Neuronal stem cell (in vitro differentiated cells): Measurements from ENCODE around the gene HAAO.

Experiments
- DNase-seq: peaks from one replicate; pipeline ENCODE4 v3.0.0-alpha.2; 2013; ENCODE audit warnings: low spot score
- H2AFZ ChIP-seq: one replicate; pipeline ENCODE4 v1.6.1; 2013; ENCODE audit warnings: mild to moderate bottlenecking, low read length, inconsistent platforms
- H2AK5ac ChIP-seq: 2 replicates; pipeline ENCODE4 v1.6.1; 2013; ENCODE audit warnings: low read depth, mild to moderate bottlenecking, inconsistent platforms, low read length, moderate library complexity, mixed read lengths
- H2BK120ac ChIP-seq: 2 replicates; pipeline ENCODE4 v1.6.1; 2013; ENCODE audit warnings: low read depth, mild to moderate bottlenecking, inconsistent platforms, low read length, moderate library complexity, mixed read lengths
- H2BK12ac ChIP-seq: one replicate; pipeline ENCODE4 v1.6.1; 2013; ENCODE audit warnings: low read length, inconsistent platforms
- H2BK15ac ChIP-seq: 2 replicates; pipeline ENCODE4 v1.6.1; 2013; ENCODE audit warnings: mild to moderate bottlenecking, low read length, inconsistent platforms, mixed read lengths
- H2BK5ac ChIP-seq: one replicate; pipeline ENCODE4 v1.6.1; 2013; ENCODE audit warnings: inconsistent platforms, mild to moderate bottlenecking, low read length, moderate library complexity
- H3K14ac ChIP-seq: one replicate; pipeline ENCODE4 v1.6.1; 2013; ENCODE audit warnings: low read length, inconsistent platforms
- H3K18ac ChIP-seq: 2 replicates; pipeline ENCODE4 v1.6.1; 2013; ENCODE audit warnings: low read length, inconsistent platforms
- H3K23ac ChIP-seq: 2 replicates; pipeline ENCODE4 v1.6.1; 2013; ENCODE audit warnings: low read depth, mild to moderate bottlenecking, mixed read lengths, low read length, inconsistent platforms; ENCODE audit not compliant: poor library complexity
- H3K27ac ChIP-seq: replicated peaks from 3 replicates; pipeline ENCODE4 v1.5.1; 2013; ENCODE audit warnings: low read length, inconsistent platforms
- H3K27me3 ChIP-seq, 3 experiments: 2 replicates each; pipeline ENCODE4 v1.6.1; 2013; ENCODE audit warnings: low read length in 3 of 3, mild to moderate bottlenecking in 2 of 3, inconsistent platforms in 1 of 3, low read depth in 1 of 3, mixed read lengths in 1 of 3, moderate library complexity in 1 of 3; ENCODE audit not compliant: control insufficient read depth in 3 of 3, insufficient read depth in 3 of 3
- H3K36me3 ChIP-seq, 2 donors: replicated peaks in 1 of 2; 2 replicates each; pipeline ENCODE4 v1.6.1; 2013; ENCODE audit warnings: low read length in 2 of 2; ENCODE audit not compliant: control insufficient read depth in 2 of 2, insufficient read depth in 2 of 2
- H3K4ac ChIP-seq: 2 replicates; pipeline ENCODE4 v1.6.1; 2013; ENCODE audit warnings: inconsistent platforms, mild to moderate bottlenecking, low read length, moderate library complexity
- H3K4me1 ChIP-seq, 2 donors: 1 replicate in 1 of 2; 2 replicates in 1 of 2; pipeline ENCODE4 v1.6.1; 2013; ENCODE audit warnings: low read length in 2 of 2, low read depth in 1 of 2; ENCODE audit not compliant: control insufficient read depth in 2 of 2, insufficient read depth in 1 of 2
- H3K4me2 ChIP-seq: one replicate; pipeline ENCODE4 v1.6.1; 2013; ENCODE audit warnings: mild to moderate bottlenecking, low read length, inconsistent platforms; ENCODE audit not compliant: insufficient read depth, poor library complexity, severe bottlenecking
- H3K4me3 ChIP-seq, 2 donors: 2 replicates each; pipeline ENCODE4 v1.5.1; 2013; ENCODE audit warnings: low read length in 2 of 2, mild to moderate bottlenecking in 2 of 2, inconsistent platforms in 1 of 2, moderate library complexity in 1 of 2
- H3K79me1 ChIP-seq: one replicate; pipeline ENCODE4 v1.6.1; 2013; ENCODE audit warnings: low read depth, mild to moderate bottlenecking, inconsistent platforms, low read length, moderate library complexity
- H3K9ac ChIP-seq: one replicate; pipeline ENCODE4 v1.6.1; 2013; ENCODE audit warnings: mild to moderate bottlenecking, low read depth, low read length, inconsistent platforms; ENCODE audit not compliant: poor library complexity
- H3K9me3 ChIP-seq, 2 donors: replicated peaks in 1 of 2; 2 replicates each; pipeline versions ENCODE3 to v1.6.1; 2013; ENCODE audit warnings: low read length in 2 of 2, mild to moderate bottlenecking in 2 of 2, inconsistent platforms in 1 of 2, low read depth in 1 of 2, mixed read lengths in 1 of 2, moderate library complexity in 1 of 2; ENCODE audit not compliant: control insufficient read depth in 2 of 2, insufficient read depth in 1 of 2
- H4K8ac ChIP-seq: one replicate; pipeline ENCODE4 v1.6.1; 2013; ENCODE audit warnings: low read depth, mild to moderate bottlenecking, inconsistent platforms, low read length, moderate library complexity
- H4K91ac ChIP-seq: one replicate; pipeline ENCODE4 v1.6.1; 2013; ENCODE audit warnings: low read length, low read depth, mild to moderate bottlenecking, inconsistent platforms; ENCODE audit not compliant: poor library complexity
- WGBS, 2 donors: extraction: QIAGEN DNeasy Blood & Tissue Kit; methylation state at CpG; one replicate each; pipeline ENCODE4 v1.1.7; 2013; ENCODE audit warnings: missing lambda C conversion rate in 2 of 2, mixed read lengths in 1 of 2; ENCODE audit not compliant: insufficient read length in 2 of 2, insufficient replicate concordance in 1 of 2; ENCODE audit errors: extremely low coverage in 2 of 2; 5-methylcytosine and 5-hydroxymethylcytosine counted together

Gene HAAO

GRCh38 chr2:42796427-42797248 is 4.3 kb upstream of the HAAO start:
- no peak overlapping the region for H3K4me3 ChIP-seq
- no peak for DNase-seq
- H3K23ac ChIP-seq: no peak overlapping the region
- no peak overlapping the region for H3K4me2 ChIP-seq
- H2BK15ac ChIP-seq: no peak overlapping the region
- no peak overlapping the region for H2AK5ac ChIP-seq
- no peak overlapping the region for H3K4ac ChIP-seq
- H3K9me3 ChIP-seq: peaks cover 3 to 12% of the 10 kb centered on the region in 2 donors
- H3K14ac ChIP-seq: no peak overlapping the region
- H3K27me3 ChIP-seq: peaks cover 0 to 4% (median 0%) of the 10 kb centered on the region in 3 experiments
- no peak overlapping the region for H4K8ac ChIP-seq
- WGBS, 2 donors: no CpG with 5 or more reads among the region's 7 CpGs
- H4K91ac ChIP-seq: no peak overlapping the region
- H2BK5ac ChIP-seq: no peak overlapping the region
- H2BK120ac ChIP-seq: no peak overlapping the region
- no peak overlapping the region for H3K9ac ChIP-seq
- H2AFZ ChIP-seq: no peak overlapping the region
- no peaks in the 10 kb centered on the region for H3K79me1 ChIP-seq
- H2BK12ac ChIP-seq: no peak overlapping the region
- no peaks in the 10 kb centered on the region for H3K36me3 ChIP-seq
- no peak overlapping the region for H3K18ac ChIP-seq
- peaks cover 0 to 4% of the 10 kb centered on the region in 2 donors for H3K4me1 ChIP-seq
- H3K27ac ChIP-seq: no peak overlapping the region

GRCh38 chr2:42795841-42796301 is 3.5 kb upstream of the HAAO start:
- Histone ChIP-seq H2BK12ac (no peak overlapping the region), H3K9ac (no peak overlapping the region), H4K91ac (no peak overlapping the region)

GRCh38 chr2:42795275-42795674 is 2.9 kb upstream of the HAAO start:
- Histone ChIP-seq H3K79me1 (no peaks in the 10 kb centered on the region), H4K8ac (no peak overlapping the region), H3K4ac (no peak overlapping the region), H3K4me3 (no peak overlapping the region), H3K36me3 (no peaks in the 10 kb centered on the region), H2AK5ac (no peak overlapping the region), H2AFZ (no peak overlapping the region), H3K4me2 (no peak overlapping the region), H3K23ac (no peak overlapping the region), H2BK5ac (no peak overlapping the region), H2BK120ac (no peak overlapping the region), H3K27me3 (peaks cover 0 to 8% (median 0%) of the 10 kb centered on the region in 3 experiments), H3K14ac (no peak overlapping the region), H3K4me1 (peaks cover 0 to 4% of the 10 kb centered on the region in 2 donors), H3K9me3 (peaks cover 3 to 12% of the 10 kb centered on the region in 2 donors), H3K9ac (no peak overlapping the region), H2BK15ac (no peak overlapping the region), H4K91ac (no peak overlapping the region), H3K18ac (no peak overlapping the region), H3K27ac (no peak overlapping the region), H2BK12ac (no peak overlapping the region)
- no peak for DNase-seq
- no CpG with 5 or more reads among the region's 6 CpGs for WGBS, 2 donors

More at GRCh38 chr2:42795841-42796301, 3.5 kb upstream of the HAAO start:
- no peak overlapping the region for H2BK15ac ChIP-seq
- DNase-seq: no peak
- H3K9me3 ChIP-seq: peaks cover 3 to 12% of the 10 kb centered on the region in 2 donors
- peak overlapping the region; percentile 43 for H2AFZ ChIP-seq
- H3K79me1 ChIP-seq: no peaks in the 10 kb centered on the region
- no CpG with 5 or more reads among the region's 3 CpGs for WGBS, 2 donors
- H3K4me3 ChIP-seq: no peak overlapping the region
- H2BK120ac ChIP-seq: no peak overlapping the region
- H3K14ac ChIP-seq: no peak overlapping the region
- no peak overlapping the region for H3K18ac ChIP-seq
- H2BK5ac ChIP-seq: no peak overlapping the region
- H4K8ac ChIP-seq: no peak overlapping the region
- no peak overlapping the region for H3K4ac ChIP-seq
- H3K4me2 ChIP-seq: no peak overlapping the region
- H3K23ac ChIP-seq: no peak overlapping the region
- H3K27me3 ChIP-seq: peaks cover 0 to 8% (median 0%) of the 10 kb centered on the region in 3 experiments
- no peak overlapping the region for H3K27ac ChIP-seq
- peaks cover 0 to 4% of the 10 kb centered on the region in 2 donors for H3K4me1 ChIP-seq
- no peaks in the 10 kb centered on the region for H3K36me3 ChIP-seq
- no peak overlapping the region for H2AK5ac ChIP-seq

- H2AK5ac ChIP-seq: no peak overlapping the region
- H4K8ac ChIP-seq: no peak overlapping the region
- no peaks in the 10 kb centered on the region for H3K36me3 ChIP-seq
- H2BK12ac ChIP-seq: no peak overlapping the region
- no peak overlapping the region for H2BK5ac ChIP-seq
- no peak overlapping the region for H3K4ac ChIP-seq
- no peak for DNase-seq
- no peak overlapping the region for H3K27ac ChIP-seq
- no peak overlapping the region for H2BK15ac ChIP-seq
- H3K4me1 ChIP-seq: peaks cover 0 to 4% of the 10 kb centered on the region in 2 donors
- no peak overlapping the region for H3K4me2 ChIP-seq
- H3K18ac ChIP-seq: no peak overlapping the region
- no peak overlapping the region for H2BK120ac ChIP-seq
- no CpG with 5 or more reads among the region's 8 CpGs for WGBS, 2 donors
- no peaks in the 10 kb centered on the region for H3K79me1 ChIP-seq
- H2AFZ ChIP-seq: no peak overlapping the region
- H3K14ac ChIP-seq: no peak overlapping the region
- H3K9me3 ChIP-seq: peaks cover 3 to 12% of the 10 kb centered on the region in 2 donors
- H3K9ac ChIP-seq: no peak overlapping the region
- no peak overlapping the region for H3K4me3 ChIP-seq
- H3K27me3 ChIP-seq: peaks cover 0 to 8% (median 0%) of the 10 kb centered on the region in 3 experiments
- H4K91ac ChIP-seq: no peak overlapping the region
- H3K23ac ChIP-seq: no peak overlapping the region
Measured at GRCh38 chr2:42794271-42795046, 2.1 kb upstream of the HAAO start.
